AG10803 (cell line): ENCODE results near the gene FSIP1.

ENCODE experiments used
- DNase-seq: peaks from one replicate; pipeline ENCODE4 v3.0.0; 2010; ENCODE audit warnings: low read depth
- H3K4me3 ChIP-seq: 2 replicates; pipeline ENCODE4 v1.5.1; 2011; ENCODE audit warnings: mild to moderate bottlenecking, low read length, control low read depth
- TF ChIP-seq, protein P1 (sequence below): conservative IDR thresholded peaks from 2 replicates; pipeline ENCODE4 v1.5.1; 2011; ENCODE audit warnings: mild to moderate bottlenecking, low read length, control low read depth, inconsistent platforms

The FSIP1 gene

DNA sequence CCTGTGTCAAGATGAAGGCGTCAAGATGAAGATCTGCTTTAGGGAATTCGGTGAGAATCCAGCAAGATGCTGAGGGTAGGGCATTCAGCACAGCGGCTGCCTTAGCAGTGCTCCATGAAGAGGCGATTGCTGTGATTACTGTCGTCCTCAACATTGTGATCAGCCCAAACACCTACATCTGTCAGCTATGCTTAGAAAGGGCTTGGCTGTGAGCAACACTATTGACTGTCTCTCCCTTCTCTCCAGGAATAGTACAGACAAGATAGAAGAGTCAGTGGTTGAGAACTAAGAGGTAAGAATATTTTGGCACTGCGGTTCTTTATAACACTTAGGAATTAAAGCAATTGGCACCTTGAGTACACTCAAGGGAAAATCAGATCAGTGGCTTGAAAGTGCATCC is 110.5 kb downstream of the FSIP1 start:
- no peak overlapping the region for H3K4me3 ChIP-seq
- no peak for DNase-seq
- TF ChIP-seq, protein P1, sequence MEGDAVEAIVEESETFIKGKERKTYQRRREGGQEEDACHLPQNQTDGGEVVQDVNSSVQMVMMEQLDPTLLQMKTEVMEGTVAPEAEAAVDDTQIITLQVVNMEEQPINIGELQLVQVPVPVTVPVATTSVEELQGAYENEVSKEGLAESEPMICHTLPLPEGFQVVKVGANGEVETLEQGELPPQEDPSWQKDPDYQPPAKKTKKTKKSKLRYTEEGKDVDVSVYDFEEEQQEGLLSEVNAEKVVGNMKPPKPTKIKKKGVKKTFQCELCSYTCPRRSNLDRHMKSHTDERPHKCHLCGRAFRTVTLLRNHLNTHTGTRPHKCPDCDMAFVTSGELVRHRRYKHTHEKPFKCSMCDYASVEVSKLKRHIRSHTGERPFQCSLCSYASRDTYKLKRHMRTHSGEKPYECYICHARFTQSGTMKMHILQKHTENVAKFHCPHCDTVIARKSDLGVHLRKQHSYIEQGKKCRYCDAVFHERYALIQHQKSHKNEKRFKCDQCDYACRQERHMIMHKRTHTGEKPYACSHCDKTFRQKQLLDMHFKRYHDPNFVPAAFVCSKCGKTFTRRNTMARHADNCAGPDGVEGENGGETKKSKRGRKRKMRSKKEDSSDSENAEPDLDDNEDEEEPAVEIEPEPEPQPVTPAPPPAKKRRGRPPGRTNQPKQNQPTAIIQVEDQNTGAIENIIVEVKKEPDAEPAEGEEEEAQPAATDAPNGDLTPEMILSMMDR: no peak

DNA sequence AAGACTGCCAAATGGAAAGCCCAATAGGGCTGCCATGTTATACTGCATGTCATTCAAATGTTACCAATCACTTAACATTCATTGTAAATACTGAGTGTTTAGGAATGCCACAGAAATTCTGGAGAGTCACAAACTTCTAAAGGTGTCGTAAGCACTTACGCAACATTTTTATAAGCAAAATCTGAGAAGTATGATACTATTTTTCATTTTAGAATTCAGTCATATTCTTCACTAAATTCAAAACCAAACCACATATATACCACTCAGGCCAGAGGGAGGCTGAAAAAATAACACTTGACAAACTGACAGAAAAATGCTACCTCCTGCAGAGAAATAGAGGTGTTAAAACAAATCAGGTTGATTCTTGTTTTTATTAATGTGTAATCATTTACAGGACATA is 112.0 kb downstream of the FSIP1 start:
- TF ChIP-seq, protein P1: no peak
- no peak overlapping the region for H3K4me3 ChIP-seq
- peak; percentile 42 for DNase-seq

DNA sequence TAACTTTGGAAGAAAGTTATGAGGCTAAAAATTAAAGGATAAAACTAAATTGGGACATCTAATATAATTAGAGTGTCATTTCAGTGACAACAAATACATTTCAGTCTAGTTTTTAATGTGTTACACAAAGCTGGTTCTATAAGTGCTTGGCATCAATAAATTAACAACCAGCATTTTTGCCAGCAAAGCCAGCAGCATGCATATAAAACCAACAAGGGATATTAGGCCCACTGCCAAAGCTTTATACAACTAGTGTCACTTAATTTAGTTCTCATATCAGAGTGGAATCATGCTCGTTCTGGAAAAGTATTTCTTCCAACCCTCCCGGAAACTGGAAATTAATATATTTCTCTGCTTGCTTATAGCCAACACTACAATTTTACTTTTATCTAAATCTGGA is 113.0 kb downstream of the FSIP1 start:
- no peak overlapping the region for H3K4me3 ChIP-seq
- TF ChIP-seq, protein P1: no peak
- DNase-seq: no peak

DNA sequence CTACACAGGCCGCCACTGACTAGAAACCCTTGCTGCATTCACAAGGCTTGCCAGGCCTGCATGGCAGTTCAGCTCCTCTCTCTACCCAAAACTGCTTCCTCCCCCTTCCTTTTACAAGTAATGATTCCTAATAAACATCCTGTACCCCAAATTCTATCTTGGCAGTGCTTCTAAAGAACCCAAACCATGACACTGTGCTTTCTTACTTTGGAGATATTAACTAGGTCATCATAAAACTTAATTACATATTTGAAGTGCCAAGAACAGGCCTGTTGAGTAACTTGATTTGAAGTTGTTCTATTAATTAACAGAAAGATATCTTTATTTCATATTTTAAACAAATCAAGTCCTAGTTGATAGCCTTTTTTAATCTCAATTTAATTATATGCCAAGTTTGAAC is 113.4 kb downstream of the FSIP1 start:
- H3K4me3 ChIP-seq: no peak overlapping the region
- no peak for DNase-seq
- TF ChIP-seq, protein P1: no peak

DNA sequence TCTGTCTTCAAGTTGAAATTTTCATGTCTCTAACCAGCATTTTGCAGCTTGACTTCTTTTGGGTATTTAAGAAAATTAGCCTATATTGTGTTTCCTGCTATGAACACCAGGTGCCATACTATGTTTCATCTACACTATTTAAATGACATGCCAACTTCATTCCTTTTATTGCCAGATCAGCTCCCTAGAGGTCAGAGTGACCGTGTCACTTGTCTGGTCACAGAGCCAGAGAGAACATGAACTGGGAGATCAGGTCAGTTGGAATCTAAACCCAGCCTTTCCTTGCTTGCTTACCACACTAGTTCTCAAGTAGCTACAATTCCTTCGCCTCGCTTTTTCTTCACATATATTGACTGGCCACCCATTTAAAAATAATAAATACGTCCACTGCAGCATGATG is 114.2 kb downstream of the FSIP1 start:
- TF ChIP-seq, protein P1: no peak

DNA sequence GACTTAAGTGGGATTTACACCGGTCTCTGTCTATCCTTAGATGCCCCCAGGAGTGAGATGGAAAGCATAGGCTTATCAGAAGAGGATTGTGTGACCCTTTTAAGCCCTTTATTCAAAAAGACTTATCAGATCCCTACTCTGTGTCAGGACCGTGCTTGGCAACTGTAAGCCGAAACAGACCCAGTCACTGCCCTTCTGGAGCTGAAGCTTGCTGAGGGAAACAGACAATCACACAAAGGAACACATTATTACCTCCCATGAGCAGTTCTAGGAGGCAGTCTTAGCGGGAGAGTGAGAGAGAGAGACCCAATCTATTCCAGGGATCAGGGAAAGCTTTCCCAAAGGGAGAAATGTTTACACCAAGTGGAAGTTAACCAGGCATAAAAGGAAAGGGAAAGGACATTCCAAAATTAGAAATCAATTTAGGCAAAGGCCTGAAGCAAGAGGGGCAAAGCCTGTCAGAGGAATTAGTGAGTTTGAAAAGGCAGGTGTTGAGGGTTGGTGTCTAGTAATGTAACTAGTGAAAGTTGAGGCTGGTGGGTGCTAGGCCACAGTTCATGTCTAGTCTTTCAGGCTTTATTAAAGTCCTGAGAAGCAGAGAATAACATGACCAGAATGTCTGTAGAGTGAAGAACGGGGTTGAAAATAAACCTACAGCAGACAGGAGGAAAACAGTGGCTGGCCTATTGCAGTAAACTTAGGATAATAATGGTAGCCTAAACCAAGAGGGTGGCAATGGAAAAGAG is 115.1 kb downstream of the FSIP1 start:
- no peak for DNase-seq
- H3K4me3 ChIP-seq: no peak overlapping the region
- TF ChIP-seq, protein P1: no peak

More for the DNA sequence above, 114.2 kb downstream of the FSIP1 start:
- H3K4me3 ChIP-seq: no peak overlapping the region
- DNase-seq: no peak

DNA sequence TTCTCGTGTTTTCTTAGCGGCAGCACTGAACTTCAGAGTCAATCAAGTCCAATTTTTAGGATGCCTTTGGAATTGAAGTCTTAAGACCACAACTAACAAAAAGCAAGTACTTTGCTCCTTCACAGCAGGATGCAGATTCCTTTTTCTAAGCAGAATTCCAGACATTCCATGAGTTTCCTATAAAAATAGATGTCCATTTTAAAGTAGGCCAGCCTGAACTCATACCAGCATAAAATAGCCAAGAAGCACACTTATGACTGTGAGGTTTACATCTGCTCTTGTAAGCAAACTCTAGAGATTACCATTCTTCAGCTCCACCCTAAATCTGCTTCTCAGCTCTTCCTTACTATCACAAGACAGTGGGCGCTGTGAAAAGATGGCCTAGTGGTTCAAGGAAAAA is 116.0 kb downstream of the FSIP1 start:
- DNase-seq: peak; percentile 83
- TF ChIP-seq, protein P1: no peak
- H3K4me3 ChIP-seq: no peak overlapping the region
